AG09319 (cell line): ENCODE measurements around the gene GREB1L.
A peak's percentile ranks its signal among the peaks of the same experiment; 100 is the strongest.
"Not testable (repeated sequence)": the region's sequence is repeated elsewhere in the genome, so short reads cannot be mapped to it uniquely, and the experiment has no call there.

ENCODE experiments used
- DNase-seq: peaks from one replicate; pipeline ENCODE4 v3.0.0-alpha.2; 2010; ENCODE audit warnings: low read depth; ENCODE audit errors: extremely low read depth
- TF ChIP-seq, protein P1 (sequence below): IDR thresholded peaks from 2 replicates; pipeline ENCODE4 v1.5.1; 2011; ENCODE audit warnings: low read depth, mild to moderate bottlenecking, inconsistent platforms, low read length, moderate library complexity

GREB1L gene

GRCh38 chr18:21303895-21304294 lies 61.9 kb downstream of the GREB1L start:
- TF ChIP-seq, protein P1, sequence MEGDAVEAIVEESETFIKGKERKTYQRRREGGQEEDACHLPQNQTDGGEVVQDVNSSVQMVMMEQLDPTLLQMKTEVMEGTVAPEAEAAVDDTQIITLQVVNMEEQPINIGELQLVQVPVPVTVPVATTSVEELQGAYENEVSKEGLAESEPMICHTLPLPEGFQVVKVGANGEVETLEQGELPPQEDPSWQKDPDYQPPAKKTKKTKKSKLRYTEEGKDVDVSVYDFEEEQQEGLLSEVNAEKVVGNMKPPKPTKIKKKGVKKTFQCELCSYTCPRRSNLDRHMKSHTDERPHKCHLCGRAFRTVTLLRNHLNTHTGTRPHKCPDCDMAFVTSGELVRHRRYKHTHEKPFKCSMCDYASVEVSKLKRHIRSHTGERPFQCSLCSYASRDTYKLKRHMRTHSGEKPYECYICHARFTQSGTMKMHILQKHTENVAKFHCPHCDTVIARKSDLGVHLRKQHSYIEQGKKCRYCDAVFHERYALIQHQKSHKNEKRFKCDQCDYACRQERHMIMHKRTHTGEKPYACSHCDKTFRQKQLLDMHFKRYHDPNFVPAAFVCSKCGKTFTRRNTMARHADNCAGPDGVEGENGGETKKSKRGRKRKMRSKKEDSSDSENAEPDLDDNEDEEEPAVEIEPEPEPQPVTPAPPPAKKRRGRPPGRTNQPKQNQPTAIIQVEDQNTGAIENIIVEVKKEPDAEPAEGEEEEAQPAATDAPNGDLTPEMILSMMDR: no peak
- no peak for DNase-seq

GRCh38 chr18:21305621-21306020 lies 63.6 kb downstream of the GREB1L start:
- TF ChIP-seq, protein P1: no peak
- DNase-seq: no peak

DNA sequence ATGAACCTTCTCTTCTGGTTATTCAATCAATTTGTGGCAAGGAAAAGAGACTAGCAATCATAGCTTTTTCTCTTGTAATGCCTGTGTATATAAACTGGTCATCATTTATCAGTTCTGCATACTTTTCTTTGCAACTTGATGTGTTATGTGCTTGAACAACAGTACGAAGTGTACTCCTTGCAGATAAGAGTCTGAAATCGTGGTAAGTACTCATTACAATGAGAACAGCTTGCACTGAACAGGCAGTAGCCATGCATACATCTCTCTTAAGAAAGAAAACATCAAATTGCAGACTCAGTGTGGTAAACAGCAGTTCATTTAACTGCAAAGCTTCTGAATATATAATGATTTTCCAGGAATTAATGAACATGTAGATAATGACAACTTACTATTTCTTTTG lies 64.3 kb downstream of the GREB1L start:
- DNase-seq: no peak
- TF ChIP-seq, protein P1: no peak

GRCh38 chr18:21307578-21307977 lies 65.5 kb downstream of the GREB1L start:
- no peak for DNase-seq
- TF ChIP-seq, protein P1: no peak

- TF ChIP-seq, protein P1: no peak
- no peak for DNase-seq
These were observed 67.2 kb downstream of the GREB1L start for GRCh38 chr18:21309248-21309647.

DNA sequence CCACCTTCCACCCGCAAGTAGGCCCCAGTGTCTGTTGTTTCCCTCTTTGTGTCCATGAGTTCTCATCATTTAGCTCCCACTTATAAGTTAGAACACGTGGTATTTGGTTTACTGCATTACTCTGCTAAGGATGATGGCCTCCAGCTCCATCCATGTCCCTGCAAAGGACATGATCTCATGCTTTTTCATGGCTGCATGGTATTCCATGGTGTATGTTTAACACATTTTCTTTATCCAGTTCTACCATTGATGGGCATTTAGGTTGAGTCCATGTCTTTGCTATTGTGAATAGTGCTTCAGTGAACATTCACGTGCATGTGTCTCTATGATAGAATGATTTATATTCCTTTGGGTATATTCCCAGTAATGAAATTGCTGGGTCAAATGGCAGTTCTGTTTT lies 69.9 kb downstream of the GREB1L start:
- not testable (repeated sequence) for DNase-seq

DNA sequence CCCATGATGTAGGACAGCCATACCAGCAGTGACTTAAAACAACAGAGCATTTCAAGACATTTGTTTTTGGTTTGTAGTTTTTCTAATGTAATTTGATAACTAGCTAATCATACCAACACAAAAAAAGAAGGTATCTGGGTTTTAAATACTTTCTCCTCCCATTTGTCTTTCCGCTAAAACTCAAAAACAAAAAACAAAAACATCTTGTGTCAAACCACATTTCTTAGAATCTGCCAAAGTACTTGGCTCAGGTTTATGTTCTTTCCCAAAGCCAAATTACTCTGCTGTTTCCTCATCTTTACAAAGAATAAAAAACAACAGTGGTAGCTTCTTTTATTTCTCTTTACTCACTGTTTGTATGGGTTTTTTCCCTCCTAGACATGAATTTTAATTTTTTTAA lies 71.5 kb downstream of the GREB1L start:
- DNase-seq: peak; percentile 20
- TF ChIP-seq, protein P1: no peak

DNA sequence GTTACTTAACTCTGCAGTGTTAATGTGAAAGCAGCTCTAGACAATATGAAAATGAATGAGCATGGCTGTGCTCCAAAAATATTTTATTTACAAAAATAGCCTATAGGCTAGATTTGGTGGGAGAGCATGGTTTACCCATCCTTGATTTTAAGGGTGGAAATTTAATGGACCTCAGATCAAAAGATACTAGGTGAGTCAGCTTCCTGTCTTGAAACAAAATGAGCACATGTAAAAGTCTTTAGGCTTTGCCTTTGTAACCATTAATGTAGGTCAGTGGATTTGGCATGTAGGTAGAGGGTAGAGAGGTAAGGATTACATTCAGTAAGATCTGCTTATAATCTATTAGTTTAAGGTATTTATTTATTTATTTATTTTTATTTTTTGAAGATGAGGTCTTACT lies 72.7 kb downstream of the GREB1L start:
- no peak for DNase-seq

DNA sequence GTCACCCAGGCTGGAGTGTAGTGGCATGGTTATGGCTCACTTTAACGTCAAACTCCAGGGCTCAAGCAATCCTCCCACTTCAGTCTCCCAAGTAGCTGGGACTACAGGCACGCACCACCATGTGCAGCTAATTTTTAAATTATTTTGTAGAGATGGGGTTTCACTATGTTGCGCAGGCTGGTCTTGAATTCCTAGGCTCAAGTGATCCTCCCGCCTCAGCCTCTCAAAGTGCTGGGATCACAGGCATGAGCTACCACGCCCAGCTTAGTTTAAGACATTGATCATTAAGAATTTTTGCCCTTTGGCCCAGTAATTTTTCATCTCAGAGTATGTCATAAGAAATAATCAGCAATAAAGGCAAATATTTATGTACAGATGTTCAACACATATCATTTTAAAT lies 73.1 kb downstream of the GREB1L start:
- not testable (repeated sequence) for DNase-seq

More for the DNA sequence above, 72.7 kb downstream of the GREB1L start:
- TF ChIP-seq, protein P1: no peak
